T47D (cell line): ENCODE results near the gene SNCA.

ENCODE experiments used
- DNase-seq, 2 experiments: peaks; one replicate each; pipeline versions ENCODE4 v3.0.0 to v3.0.0-alpha.2; 2011 to 2012; ENCODE audit warnings: low read depth in 1 of 2, low spot score in 1 of 2
- JUND ChIP-seq: IDR thresholded peaks from 2 replicates; pipeline ENCODE4 v1.6.1; 2012; ENCODE audit warnings: low read depth
- in situ Hi-C: cut with HindIII; loops from 2 replicates; pipeline ENCODE4 v1.10.0; 2016; ENCODE audit warnings: low sequenced_read_pairs, low pct_unique_long_range_greater_than_20kb

The SNCA gene

GRCh38 chr4:89762311-89762710 is 74.7 kb downstream of the SNCA start:
- no peak for TF ChIP-seq JUND
- in situ Hi-C loops = no loop called here
- no peak for DNase-seq

GRCh38 chr4:89759426-89759825 is 77.5 kb downstream of the SNCA start:
- DNase-seq = no peak
- TF ChIP-seq JUND = no peak
- in situ Hi-C loops = no loop called here

- in situ Hi-C loops = no loop called here
- TF ChIP-seq JUND = no peak
- DNase-seq = peak in 1 of 2 experiments; percentile 16
Observed at GRCh38 chr4:89757154-89757719, 79.7 kb downstream of the SNCA start.

DNA sequence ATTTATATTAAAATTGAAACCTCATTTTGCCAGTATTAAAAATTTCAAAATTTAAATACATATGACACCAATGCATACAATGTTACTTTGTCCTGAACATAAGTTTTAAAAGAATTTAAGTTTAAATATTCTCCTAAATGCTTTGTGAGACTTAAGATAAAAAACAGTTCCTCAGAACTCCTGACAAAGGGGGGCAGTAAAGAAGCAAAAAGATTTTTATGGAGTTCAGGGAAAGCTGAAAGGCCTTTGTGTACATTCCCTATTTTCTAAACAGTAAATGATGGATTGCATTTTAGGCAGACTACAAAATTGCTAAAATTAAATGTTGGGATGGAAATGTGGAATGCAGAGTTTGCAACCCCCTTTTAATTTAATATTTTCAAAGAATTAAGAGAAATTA is 81.7 kb downstream of the SNCA start:
- in situ Hi-C loops = no loop called here
- TF ChIP-seq JUND = no peak
- DNase-seq = no peak

DNA sequence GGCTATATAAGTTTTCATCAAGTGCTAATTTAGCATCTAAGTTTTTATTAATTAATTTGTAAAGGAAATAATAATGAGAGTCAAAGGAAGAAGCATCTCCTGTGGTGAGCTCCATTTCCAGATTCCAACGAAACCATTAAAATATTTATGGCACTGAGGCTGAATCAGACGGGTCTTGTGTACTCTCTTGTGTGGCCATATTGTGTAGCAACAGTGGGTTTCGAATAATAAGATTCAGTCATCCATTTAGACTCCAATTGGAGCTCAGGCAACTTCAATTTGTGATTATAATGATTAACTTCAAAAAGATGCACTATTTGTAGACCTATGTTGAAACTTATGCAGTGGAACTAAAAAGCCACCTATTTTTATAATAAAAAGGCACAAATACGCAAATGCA is 82.4 kb downstream of the SNCA start:
- no peak for DNase-seq
- in situ Hi-C loops = no loop called here
- TF ChIP-seq JUND = no peak

GRCh38 chr4:89753601-89754066 is 83.3 kb downstream of the SNCA start:
- peak in 1 of 2 experiments; percentile 14 for DNase-seq
- in situ Hi-C loops = no loop called here
- no peak for TF ChIP-seq JUND

- no peak for TF ChIP-seq JUND
- no peak for DNase-seq
- in situ Hi-C loops = no loop called here
Observed at GRCh38 chr4:89752932-89753598, 83.9 kb downstream of the SNCA start.

- in situ Hi-C loops = no loop called here
- TF ChIP-seq JUND = no peak
- no peak for DNase-seq
Observed at GRCh38 chr4:89751416-89751815, 85.5 kb downstream of the SNCA start.

DNA sequence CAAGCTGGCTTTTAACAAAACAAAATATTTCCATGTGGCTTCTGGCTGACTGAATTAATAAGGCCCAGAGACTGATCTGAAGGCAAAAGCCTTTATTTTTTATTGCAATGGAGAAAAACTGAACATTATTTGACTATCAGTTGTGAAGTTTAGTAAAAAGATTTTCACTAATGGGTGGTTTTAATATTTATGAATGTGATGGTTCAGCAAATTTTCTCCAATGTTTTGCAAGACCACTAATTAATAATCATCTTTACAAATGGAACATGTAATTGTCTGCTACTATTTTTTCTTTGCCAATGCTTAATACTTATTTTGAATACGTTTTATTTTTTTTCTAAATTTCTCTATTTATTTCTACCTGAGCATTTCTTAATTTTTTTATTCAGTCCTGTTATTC is 90.6 kb downstream of the SNCA start:
- in situ Hi-C loops = no loop called here
- TF ChIP-seq JUND = no peak
- DNase-seq = no peak

DNA sequence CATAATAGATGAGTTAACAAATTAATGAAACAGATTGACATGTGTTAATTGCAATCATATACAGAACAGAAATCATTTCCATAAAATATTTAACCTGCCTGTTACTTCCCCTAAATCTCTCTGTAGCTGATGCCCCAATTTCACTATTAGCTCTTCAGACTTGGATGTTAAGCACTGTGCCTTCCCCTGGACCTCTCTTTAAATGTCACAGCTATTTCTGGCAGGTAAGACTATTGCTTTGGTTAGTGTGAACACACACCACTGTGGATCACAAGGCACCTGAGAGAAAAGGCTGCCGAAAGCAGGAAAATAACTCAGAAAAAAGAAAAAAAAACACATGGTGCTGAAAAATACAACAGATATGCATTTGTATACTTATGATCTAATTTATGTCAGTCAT is 91.3 kb downstream of the SNCA start:
- DNase-seq = no peak
- no peak for TF ChIP-seq JUND
- in situ Hi-C loops = no loop called here

DNA sequence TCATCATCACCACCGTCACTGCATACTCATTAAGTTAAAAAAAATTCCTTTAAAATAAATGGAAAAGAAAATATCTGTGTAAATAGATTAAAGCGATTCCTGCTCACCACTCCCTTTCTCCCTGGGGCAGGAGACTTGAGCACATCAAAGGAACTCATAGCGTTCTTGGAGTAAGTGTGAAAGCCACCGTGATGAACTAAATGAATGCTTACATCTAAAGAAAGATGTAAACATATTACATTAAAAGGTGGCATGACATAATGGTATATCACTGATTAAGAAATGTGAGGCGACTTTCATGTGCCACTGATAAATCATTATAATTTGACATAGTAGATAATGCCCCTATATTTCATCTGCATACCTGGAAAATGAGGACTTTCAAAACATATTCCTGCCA is 92.0 kb downstream of the SNCA start:
- in situ Hi-C loops = no loop called here

GRCh38 chr4:89741768-89742167 is 95.2 kb downstream of the SNCA start:
- DNase-seq = no peak
- in situ Hi-C loops = no loop called here
- TF ChIP-seq JUND = no peak

More for the DNA sequence above, 92.0 kb downstream of the SNCA start:
- no peak for DNase-seq
- no peak for TF ChIP-seq JUND

DNA sequence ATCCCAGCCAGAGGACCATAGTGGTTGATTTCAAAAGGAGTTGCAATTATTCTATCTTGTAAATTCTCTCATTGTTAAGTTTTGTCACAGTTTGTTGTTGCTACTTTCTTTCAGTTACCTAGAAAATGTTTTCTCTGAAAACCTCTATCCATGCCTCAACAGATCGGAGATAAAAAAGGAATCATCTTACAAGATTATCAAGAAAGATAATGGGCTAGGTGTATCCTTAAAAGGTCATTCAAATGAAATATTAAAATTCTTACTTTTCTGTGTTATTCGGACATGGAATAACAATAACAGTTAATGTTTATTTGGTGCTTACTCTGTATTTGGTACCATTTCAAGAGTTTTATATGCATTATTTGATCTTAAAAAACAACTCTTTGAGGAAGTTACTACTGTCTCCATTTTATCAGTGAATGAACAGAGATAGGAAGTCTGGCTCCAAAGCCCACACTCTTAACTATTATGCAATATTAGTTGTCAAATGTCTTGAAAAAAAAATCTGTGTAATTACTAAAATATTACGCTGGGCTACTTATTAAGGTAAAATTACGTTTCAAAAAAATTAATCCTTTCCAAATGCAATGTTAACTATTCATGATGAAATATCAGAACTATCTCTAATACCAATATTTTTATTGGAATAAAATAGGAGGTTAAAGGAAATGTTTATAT is 97.5 kb downstream of the SNCA start:
- in situ Hi-C loops = no loop called here
- DNase-seq = no peak
- no peak for TF ChIP-seq JUND
